Sigmoid colon (tissue), 4 donors: ENCODE data around the gene PRSS23.
"Not testable (repeated sequence)": the region's sequence is repeated elsewhere in the genome, so short reads cannot be mapped to it uniquely, and the experiment has no call there.

ENCODE experiments used
- EP300 ChIP-seq, 4 donors: sonication (generic); formaldehyde crosslinking; IDR thresholded peaks; one replicate each; pipeline ENCODE4 v1.6.1; 2017; ENCODE audit warnings: antibody characterized with exemption in 4 of 4
- POLR2AphosphoS5 ChIP-seq, 4 donors: sonication (generic); formaldehyde crosslinking; IDR thresholded peaks; one replicate each; pipeline ENCODE4 v1.6.1; 2017; ENCODE audit warnings: antibody characterized with exemption in 4 of 4

GRCh38 chr11:86824139-86824538 is 23.8 kb downstream of the PRSS23 start:
- not testable (repeated sequence) for TF ChIP-seq POLR2AphosphoS5, EP300 (IDR thresholded peaks at IDR 0.05)
